Body of pancreas (tissue), 4 donors: ENCODE data around the gene KCNH1. TPM values are rescaled to one million over a fixed set of nuclear protein-coding genes. Genes with fewer than 3 reads are reported as not detected.

Experiments
- ATAC-seq: fragments of 150-250 bp; one replicate; pipeline ENCODE4 v1.9.1; 2016
- DNase-seq, 4 donors: peaks; one replicate each; pipeline ENCODE4 v3.0.0-alpha.2; 2019
- H3K27ac ChIP-seq, 4 donors: fragments of 200-600 bp; sonication (generic); 1 replicate in 3 of 4; 2 replicates in 1 of 4; pipeline versions ENCODE4 v1.5.1 to v1.6.1; 2016 to 2019; ENCODE audit warnings: mild to moderate bottlenecking in 1 of 4, mixed read lengths in 1 of 4, moderate library complexity in 1 of 4
- H3K27me3 ChIP-seq, 2 donors: fragments of 200-600 bp; sonication (generic); one replicate each; pipeline ENCODE4 v1.6.0; 2016; ENCODE audit warnings: mild to moderate bottlenecking in 1 of 2
- H3K36me3 ChIP-seq, 2 donors: fragments of 200-600 bp; sonication (generic); replicated peaks in 1 of 2; 2 replicates each; pipeline ENCODE4 v1.5.1; 2016; ENCODE audit warnings: low read depth in 2 of 2; ENCODE audit not compliant: insufficient read depth in 1 of 2
- H3K4me1 ChIP-seq: fragments of 200-600 bp; sonication (generic); one replicate; pipeline ENCODE4 v1.6.0; 2016
- H3K4me3 ChIP-seq, 2 donors: fragments of 200-600 bp; sonication (generic); 1 replicate in 1 of 2; 2 replicates in 1 of 2; pipeline ENCODE4 v1.5.1; 2016 to 2019
- H3K9me3 ChIP-seq, 3 donors: fragments of 200-600 bp; sonication (generic); 1 replicate in 2 of 3; 2 replicates in 1 of 3; pipeline ENCODE4 v1.5.1; 2016
- POLR2A ChIP-seq, 3 donors: fragments of 450-650 bp; IDR thresholded peaks; one replicate each; pipeline ENCODE4 v1.6.1; 2016; ENCODE audit warnings: antibody characterized with exemption in 3 of 3, mild to moderate bottlenecking in 2 of 3
- WGBS, 2 donors: methylation state at CpG; one replicate each; pipeline ENCODE4 v1.1.5; 2017; 5-methylcytosine and 5-hydroxymethylcytosine counted together
- intact Hi-C: fragments of 100-400 bp; cut with DNase I; formaldehyde crosslinking; loops from one replicate; pipeline ENCODE4 v1.15.1; 2023
- total RNA-seq, 2 donors: library from RNA; depleted of rRNA; stranded (reverse); fragments of >200 nt; gene quantifications; one replicate each; pipeline ENCODE4 v1.1.0, GENCODE V29; 2016
- TF ChIP-seq, protein P1 (sequence below), 7 experiments: fragments of 450-650 bp in 4 of 7; fragments of 200-600 bp in 3 of 7; sonication (generic) in 3 of 7; IDR thresholded peaks; one replicate each; pipeline ENCODE4 v1.5.1; 2016 to 2019; ENCODE audit warnings: antibody characterized with exemption in 7 of 7

Gene KCNH1
- total RNA-seq, 2 donors from 2014 or later = 0.52 TPM; not detected in 1

DNA sequence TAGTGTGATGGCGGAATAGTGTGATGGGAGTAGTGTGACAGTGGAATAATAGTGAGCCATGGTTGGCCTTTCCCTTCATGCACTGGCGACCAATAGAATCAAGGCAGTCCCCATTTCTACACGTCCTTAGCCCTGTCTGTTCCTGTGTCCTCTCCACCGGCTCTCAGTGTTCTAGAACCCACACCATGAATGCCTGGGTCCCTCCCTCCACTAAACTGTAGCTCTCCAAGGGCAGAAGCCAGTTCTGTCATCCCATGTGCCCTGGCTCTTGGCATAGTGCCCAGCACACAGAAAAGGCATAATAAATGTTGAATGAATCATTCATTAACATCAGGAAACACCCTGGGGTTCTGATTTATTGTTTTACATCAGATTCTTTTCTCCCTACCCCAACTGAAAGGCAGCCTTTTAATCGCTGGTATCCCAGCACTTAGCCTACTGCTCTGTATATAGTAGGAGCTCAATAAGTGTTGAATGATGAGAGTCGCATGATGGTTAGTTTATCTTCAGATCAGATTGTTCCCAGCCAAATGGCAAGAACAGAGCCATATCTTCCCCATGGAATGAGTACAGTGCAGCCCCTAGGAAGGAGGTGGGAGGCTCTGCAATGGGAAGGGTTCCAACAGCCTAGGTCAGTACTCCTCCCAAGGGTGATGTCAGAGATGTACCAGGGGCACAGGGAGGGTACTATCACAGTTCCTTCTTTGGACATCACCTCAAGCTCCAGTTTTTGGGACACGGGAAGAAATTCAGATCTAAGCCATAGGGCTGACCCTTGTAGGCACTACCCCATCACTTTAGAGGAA is 479.6 kb downstream of the KCNH1 start:
- H3K9me3 ChIP-seq = no peaks in the 10 kb centered on the region
- TF ChIP-seq, protein P1, sequence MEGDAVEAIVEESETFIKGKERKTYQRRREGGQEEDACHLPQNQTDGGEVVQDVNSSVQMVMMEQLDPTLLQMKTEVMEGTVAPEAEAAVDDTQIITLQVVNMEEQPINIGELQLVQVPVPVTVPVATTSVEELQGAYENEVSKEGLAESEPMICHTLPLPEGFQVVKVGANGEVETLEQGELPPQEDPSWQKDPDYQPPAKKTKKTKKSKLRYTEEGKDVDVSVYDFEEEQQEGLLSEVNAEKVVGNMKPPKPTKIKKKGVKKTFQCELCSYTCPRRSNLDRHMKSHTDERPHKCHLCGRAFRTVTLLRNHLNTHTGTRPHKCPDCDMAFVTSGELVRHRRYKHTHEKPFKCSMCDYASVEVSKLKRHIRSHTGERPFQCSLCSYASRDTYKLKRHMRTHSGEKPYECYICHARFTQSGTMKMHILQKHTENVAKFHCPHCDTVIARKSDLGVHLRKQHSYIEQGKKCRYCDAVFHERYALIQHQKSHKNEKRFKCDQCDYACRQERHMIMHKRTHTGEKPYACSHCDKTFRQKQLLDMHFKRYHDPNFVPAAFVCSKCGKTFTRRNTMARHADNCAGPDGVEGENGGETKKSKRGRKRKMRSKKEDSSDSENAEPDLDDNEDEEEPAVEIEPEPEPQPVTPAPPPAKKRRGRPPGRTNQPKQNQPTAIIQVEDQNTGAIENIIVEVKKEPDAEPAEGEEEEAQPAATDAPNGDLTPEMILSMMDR (IDR thresholded peaks at IDR 0.05) = no peak
- TF ChIP-seq POLR2A (IDR thresholded peaks at IDR 0.05) = no peak
- H3K27ac ChIP-seq = no peak overlapping the region
- intact Hi-C loops = no loop called here
- ATAC-seq (no peak), DNase-seq (no peak)
- H3K36me3 ChIP-seq = no peaks in the 10 kb centered on the region
- H3K4me3 ChIP-seq = no peak overlapping the region
- no peaks in the 10 kb centered on the region for H3K27me3 ChIP-seq
- H3K4me1 ChIP-seq = no peaks in the 10 kb centered on the region
- WGBS, 2 donors = 70 to 79% methylated on average over 7 of the region's 7 CpGs

DNA sequence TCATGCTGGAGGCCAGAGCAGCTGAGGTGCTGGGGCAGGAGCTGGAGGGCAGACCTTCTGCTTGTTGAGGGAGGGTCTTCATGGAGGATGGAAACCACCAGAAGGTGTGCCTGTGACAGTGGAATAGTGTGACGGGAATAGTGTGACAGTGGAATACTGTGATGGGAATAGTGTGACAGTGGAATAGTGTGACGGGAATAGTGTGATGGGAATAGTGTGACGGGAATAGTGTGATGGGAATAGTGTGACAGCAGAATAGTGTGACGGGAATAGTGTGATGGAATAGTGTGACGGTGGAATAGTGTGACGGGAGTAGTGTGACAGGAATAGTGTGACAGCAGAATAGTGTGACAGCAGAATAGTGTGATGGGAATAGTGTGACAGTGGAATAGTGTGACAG is 480.2 kb downstream of the KCNH1 start:
- 44 to 52% methylated on average over 6 of the region's 6 CpGs for WGBS, 2 donors
- no peak for DNase-seq
- TF ChIP-seq POLR2A (IDR thresholded peaks at IDR 0.05) = no peak
- TF ChIP-seq, protein P1 (IDR thresholded peaks at IDR 0.05) = no peak
- Histone ChIP-seq H3K36me3 (no peaks in the 10 kb centered on the region), H3K27me3 (no peaks in the 10 kb centered on the region), H3K4me1 (no peaks in the 10 kb centered on the region), H3K4me3 (no peak overlapping the region), H3K27ac (no peak overlapping the region), H3K9me3 (no peaks in the 10 kb centered on the region)
- peak; percentile 42 for ATAC-seq
- intact Hi-C loops = no loop called here

DNA sequence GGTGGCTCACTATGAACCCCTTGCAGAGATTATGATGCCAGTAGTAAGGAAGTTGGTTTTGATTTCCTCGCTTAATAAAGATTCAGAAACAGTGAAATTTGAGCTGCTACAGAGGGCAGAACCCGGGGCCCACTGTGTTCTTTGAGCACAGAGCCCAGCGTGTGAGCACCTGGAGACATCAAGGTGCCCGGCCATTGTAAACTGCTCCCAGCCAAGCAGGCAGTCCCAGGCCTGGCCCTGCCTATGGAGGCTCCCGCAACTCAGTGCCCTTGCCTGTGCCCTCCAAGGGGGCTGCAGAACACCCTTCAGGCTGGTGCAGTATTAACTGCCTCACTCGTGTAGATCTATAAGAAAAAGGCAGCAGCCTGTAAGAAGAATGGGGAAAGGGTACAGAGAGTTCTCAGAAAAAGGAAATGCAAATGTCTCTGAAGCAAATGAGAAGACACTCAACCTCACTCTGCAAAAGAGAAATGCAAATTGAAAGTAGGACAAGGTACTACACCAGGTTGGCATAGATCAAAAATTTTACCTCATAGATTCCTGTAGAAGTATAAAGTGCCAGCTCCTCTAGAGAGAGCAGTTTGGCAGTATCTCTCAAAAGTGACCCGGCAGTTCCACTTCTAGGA is 481.5 kb downstream of the KCNH1 start:
- no peaks in the 10 kb centered on the region for H3K4me1 ChIP-seq
- DNase-seq (no peak), ATAC-seq (no peak)
- TF ChIP-seq, protein P1 (IDR thresholded peaks at IDR 0.05) = no peak
- no peak for TF ChIP-seq POLR2A (IDR thresholded peaks at IDR 0.05)
- intact Hi-C loops = no loop called here
- H3K27ac ChIP-seq = no peak overlapping the region
- no peaks in the 10 kb centered on the region for H3K27me3 ChIP-seq
- no peaks in the 10 kb centered on the region for H3K9me3 ChIP-seq
- no peaks in the 10 kb centered on the region for H3K36me3 ChIP-seq
- H3K4me3 ChIP-seq = no peak overlapping the region
- 82 to 83% methylated on average over 7 of the region's 7 CpGs for WGBS, 2 donors

DNA sequence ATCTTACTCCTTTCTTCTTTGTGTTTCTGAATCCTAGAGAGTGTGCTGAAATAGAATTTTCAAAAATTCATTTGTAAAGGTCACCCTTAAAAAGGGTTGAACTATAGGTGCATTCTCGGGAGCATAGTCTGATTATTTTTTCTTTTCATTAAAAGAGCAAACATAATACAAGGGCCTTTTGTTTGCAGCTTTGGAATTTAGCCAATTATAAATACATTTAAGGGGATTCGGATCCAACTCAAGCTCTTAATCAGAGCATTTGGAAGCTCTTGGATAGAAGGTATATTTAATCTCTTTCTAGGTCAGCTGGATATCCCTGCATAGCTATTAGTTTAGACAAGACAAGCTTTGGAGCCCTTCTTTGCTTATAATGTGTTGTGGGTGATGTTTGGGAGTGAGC is 483.5 kb downstream of the KCNH1 start:
- DNase-seq = no peak
- no peak for TF ChIP-seq POLR2A (IDR thresholded peaks at IDR 0.05)
- TF ChIP-seq, protein P1 (IDR thresholded peaks at IDR 0.05) = no peak
- ATAC-seq = no peak
- intact Hi-C loops = no loop called here
- Histone ChIP-seq H3K27ac (no peak overlapping the region), H3K4me3 (no peak overlapping the region), H3K4me1 (no peaks in the 10 kb centered on the region), H3K27me3 (no peaks in the 10 kb centered on the region), H3K36me3 (no peaks in the 10 kb centered on the region), H3K9me3 (no peaks in the 10 kb centered on the region)
- WGBS, 2 donors = 26 to 40% methylated on average over 2 of the region's 2 CpGs
